ENCODE results near the gene GARS1.

GARS1 gene

DNA sequence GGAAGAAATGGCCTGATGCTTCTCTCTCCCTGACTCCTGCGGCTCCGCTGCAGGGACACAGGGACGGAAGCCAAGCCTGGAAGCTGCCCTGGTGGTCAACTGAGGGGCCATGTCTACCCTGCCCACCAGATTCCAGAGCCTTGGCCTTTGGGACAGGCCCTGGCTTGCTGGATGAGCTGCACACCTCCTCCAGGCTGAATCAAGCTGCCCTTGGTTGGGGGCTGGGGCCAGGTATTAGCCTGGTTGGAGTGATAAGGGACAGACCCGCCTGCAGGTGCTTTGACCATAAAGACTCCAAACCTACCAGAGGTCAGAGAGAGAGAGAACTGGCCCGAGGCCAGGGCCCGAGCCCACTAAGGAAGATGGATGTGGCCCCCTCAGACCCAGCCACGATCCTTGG lies 57.5 kb downstream of the GARS1 start:
- no peaks in the 10 kb centered on the region for H3K9me3 ChIP-seq (ENCODE audit: low read depth, low read length)
- no peak overlapping the region for H3K4me3 ChIP-seq
- TF ChIP-seq FOXP2 (optimal IDR thresholded peaks at IDR 0.05; ENCODE audit: control extremely low read depth, extremely low read length, insufficient read depth): no peak
- TF ChIP-seq POLR2AphosphoS5 (IDR thresholded peaks at IDR 0.05; ENCODE audit: borderline replicate concordance, low read depth, low read length): no peak
- TF ChIP-seq EZH2 (IDR thresholded peaks at IDR 0.05): no peak
- H3K9ac ChIP-seq (ENCODE audit: insufficient read length): no peak overlapping the region
- H3K36me3 ChIP-seq (ENCODE audit: insufficient read depth, low read length): no peaks in the 10 kb centered on the region
- no peak overlapping the region for H3K27ac ChIP-seq
- no peak for DNase-seq (ENCODE audit: low read depth, low spot score)

DNA sequence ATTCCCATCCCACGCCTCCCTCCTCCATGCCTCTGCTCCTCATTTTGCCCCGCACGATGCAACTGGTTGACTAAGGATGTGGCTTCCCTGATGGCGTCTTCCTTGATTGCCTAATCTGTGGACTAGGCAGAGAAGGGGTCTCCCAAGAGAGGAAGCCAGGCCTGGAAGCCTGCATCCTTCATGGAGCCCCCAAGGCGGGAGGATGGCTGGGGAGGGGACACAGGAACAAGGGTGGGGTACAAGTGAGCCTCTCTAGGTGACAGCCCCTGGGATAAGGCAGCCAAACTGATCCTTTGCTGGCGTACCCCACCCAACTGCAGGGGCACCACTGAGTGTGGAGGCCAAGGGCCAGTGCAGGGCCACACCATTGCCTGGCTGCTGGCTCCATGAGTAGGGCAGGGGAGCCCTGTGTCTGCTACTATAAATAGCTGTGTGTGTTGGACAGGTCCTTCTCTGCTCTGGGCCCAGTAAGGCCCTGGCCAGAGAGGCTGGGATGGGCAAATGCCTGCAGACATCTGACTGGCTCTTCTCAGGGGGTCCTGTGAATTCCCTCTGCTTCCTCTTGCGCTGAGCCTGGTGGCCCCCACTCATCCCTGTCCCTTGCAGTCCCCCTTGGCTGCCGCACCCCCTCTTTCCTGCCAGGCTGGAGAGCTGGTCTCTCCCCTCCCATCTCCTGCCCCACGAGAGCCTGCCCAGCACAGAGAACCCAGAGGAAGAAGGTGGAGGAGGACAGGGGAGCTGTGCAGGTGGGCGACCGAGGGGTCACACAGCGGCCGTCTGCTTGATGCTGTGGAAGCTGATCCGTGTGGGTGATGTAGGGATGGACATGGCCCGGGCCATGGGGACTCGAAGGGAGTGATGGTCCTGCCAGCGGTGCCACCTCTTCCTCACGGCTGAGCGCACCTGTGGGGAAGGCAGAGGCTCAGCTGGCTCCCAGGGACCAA lies 58.3 kb downstream of the GARS1 start:
- no peak overlapping the region for H3K4me3 ChIP-seq
- no peaks in the 10 kb centered on the region for H3K9me3 ChIP-seq (ENCODE audit: low read depth, low read length)
- DNase-seq (ENCODE audit: low read depth, low spot score): no peak
- H3K36me3 ChIP-seq (ENCODE audit: insufficient read depth, low read length): no peaks in the 10 kb centered on the region
- TF ChIP-seq EZH2 (IDR thresholded peaks at IDR 0.05) (no peak), FOXP2 (optimal IDR thresholded peaks at IDR 0.05; ENCODE audit: control extremely low read depth, extremely low read length, insufficient read depth) (no peak), POLR2AphosphoS5 (IDR thresholded peaks at IDR 0.05; ENCODE audit: borderline replicate concordance, low read depth, low read length) (no peak)
- no peak overlapping the region for H3K9ac ChIP-seq (ENCODE audit: insufficient read length)
- H3K27ac ChIP-seq: no peak overlapping the region

DNA sequence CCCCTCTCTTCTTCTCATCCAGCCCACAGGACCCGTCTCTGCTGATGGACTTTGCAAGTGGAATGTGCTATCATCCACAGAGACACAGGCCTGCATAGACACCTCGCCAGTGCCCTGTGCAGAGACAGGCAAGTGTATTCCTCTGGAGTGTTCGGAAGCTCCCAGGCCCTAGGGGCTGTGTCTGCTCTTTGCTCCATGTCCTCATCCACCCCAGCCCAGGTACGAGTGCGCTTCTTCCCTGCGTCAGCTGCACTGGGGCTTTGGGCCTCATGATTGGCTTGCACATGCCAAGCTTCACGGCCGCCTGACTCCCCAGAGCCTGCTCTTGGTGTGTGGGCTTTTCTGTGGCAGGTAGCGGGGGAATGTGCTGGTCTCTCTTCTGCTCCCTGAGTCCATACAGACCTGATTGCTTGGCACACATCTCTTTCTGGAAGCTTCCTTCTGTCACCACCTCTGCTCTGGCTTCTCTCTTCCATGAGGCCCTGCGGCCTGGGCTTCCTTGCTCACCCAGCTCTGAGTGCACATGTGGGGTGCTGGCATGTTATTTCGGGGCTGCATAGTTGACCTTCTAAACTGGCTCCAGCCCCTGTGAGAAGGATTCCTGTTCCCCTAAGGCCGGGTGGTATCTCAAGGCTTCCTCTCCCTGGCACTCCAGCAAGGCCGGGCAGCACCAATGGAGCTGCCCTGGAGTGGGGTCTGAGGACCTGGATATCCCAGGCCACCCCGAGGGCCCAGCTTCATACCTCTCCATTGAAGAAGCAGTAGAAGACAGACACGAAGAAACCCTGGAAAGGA lies 59.8 kb downstream of the GARS1 start:
- H3K4me3 ChIP-seq: no peak overlapping the region
- no peaks in the 10 kb centered on the region for H3K36me3 ChIP-seq (ENCODE audit: insufficient read depth, low read length)
- no peak overlapping the region for H3K27ac ChIP-seq
- no peaks in the 10 kb centered on the region for H3K9me3 ChIP-seq (ENCODE audit: low read depth, low read length)
- TF ChIP-seq FOXP2 (optimal IDR thresholded peaks at IDR 0.05; ENCODE audit: control extremely low read depth, extremely low read length, insufficient read depth) (no peak), EZH2 (IDR thresholded peaks at IDR 0.05) (no peak), POLR2AphosphoS5 (IDR thresholded peaks at IDR 0.05; ENCODE audit: borderline replicate concordance, low read depth, low read length) (no peak)
- H3K9ac ChIP-seq (ENCODE audit: insufficient read length): no peak overlapping the region
- DNase-seq (ENCODE audit: low read depth, low spot score): no peak

DNA sequence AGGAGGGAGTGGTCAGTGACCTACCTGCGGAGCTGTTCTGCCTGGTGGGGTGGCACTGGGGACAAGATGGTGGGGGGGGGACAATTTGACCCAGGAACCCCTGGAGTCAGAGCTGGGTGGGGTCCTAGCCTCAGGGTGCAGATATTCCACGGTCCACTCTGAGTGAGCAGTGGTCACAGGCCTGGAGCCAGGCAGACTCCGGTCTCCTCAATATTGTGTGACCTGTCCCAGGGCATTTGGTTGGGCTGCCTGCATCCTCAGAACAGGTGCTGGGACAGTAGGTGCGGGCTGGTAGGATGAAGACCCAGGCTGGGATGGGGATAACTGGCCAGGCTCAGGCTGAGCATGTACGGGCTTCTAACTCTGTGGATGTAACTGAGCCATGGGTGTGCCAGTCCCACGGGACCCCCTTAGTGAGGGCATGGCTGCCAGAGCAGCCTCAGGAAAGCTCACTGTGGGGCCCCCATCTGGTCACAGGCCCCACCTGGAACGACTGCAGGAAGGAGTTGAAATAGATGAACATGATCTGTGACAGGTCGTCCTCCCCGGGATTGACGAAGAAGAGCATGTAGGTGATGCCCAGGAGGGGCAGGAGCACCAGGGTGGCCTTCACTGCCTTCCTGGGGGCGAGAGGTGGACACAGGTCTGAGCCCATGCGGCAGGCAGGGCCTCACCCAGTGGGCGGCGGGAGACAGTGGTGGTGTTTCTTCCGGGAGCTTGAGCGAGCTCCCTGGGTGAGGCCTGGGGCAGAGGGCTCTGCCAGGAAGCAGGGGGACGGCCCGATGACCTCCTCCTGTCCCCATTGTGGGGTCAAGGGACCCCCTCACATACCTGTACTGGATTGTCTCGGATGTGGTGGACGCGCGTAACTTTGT lies 60.7 kb downstream of the GARS1 start:
- DNase-seq (ENCODE audit: low read depth, low spot score): no peak
- Histone ChIP-seq H3K9me3 (ENCODE audit: low read depth, low read length) (no peaks in the 10 kb centered on the region), H3K27ac (no peak overlapping the region), H3K36me3 (ENCODE audit: insufficient read depth, low read length) (no peaks in the 10 kb centered on the region), H3K9ac (ENCODE audit: insufficient read length) (no peak overlapping the region), H3K4me3 (no peak overlapping the region)
- TF ChIP-seq POLR2AphosphoS5 (IDR thresholded peaks at IDR 0.05; ENCODE audit: borderline replicate concordance, low read depth, low read length): no peak
- TF ChIP-seq EZH2 (IDR thresholded peaks at IDR 0.05): no peak
- no peak for TF ChIP-seq FOXP2 (optimal IDR thresholded peaks at IDR 0.05; ENCODE audit: control extremely low read depth, extremely low read length, insufficient read depth)

DNA sequence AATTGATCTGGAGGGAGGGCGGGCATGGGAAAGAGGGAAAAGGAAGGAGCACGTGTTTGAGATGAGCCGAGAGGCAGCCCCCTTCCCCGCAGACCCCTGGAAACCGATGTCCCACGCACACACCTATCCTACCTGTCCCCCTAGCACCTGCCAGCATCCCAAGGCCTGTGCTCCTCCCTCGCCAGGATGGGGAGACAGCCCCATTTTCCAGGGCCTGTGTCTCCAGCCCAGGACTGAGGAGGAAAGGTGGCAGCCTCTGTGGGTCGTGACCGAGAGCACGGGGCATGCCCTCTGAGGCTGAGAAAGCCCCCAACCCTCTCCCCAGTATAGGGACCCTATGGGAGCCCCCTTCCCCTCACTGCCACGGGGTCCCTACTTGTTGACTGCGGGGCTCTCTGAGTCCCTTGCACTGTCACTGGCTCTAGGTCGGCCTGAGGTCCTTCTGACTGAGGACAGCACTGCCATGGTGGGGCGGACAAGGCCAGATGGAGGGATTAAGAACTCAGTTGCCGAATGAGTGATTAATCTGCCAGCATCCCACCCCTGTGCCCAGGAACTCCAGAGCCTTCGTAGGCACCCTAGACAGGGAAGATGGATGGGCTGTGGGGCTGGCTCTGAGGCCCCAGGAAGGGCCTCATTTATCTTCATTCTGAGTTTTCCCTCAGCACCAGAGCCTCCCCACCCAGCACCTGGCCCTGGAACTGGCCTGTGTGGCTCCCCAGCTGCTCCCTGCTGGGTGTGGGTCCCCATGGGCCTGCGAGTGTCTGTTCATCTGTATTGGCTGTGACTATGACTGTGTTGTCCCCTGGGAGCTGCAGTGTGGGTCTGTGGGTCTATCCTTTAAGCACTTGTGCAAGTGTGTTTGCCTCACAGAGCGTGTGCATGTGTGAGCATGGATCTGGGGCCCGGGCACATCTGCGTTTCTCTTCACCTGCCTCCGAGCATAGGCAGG lies 61.6 kb downstream of the GARS1 start:
- DNase-seq (ENCODE audit: low read depth, low spot score): no peak

DNA sequence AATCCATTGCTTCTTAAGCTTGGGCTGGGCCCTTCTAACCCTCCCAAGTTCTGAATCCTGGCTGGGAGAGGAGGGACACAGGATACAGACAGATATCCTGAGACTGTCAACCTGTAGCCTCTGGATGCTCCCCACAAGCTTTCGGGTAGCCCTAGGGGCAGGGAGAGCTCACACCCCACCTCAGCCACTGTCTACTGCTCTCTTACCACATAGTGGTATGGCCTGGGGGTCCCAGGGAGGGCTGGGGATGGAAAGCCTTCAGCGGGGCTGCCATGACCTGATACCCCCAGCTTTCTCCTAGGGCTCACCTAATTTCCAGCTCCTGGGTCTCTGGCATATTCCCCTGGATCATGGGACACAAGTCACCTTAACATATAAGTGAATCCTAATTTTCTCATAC lies 62.5 kb downstream of the GARS1 start:
- TF ChIP-seq POLR2AphosphoS5 (IDR thresholded peaks at IDR 0.05; ENCODE audit: borderline replicate concordance, low read depth, low read length) (no peak), EZH2 (IDR thresholded peaks at IDR 0.05) (no peak), FOXP2 (optimal IDR thresholded peaks at IDR 0.05; ENCODE audit: control extremely low read depth, extremely low read length, insufficient read depth) (no peak)
- no peaks in the 10 kb centered on the region for H3K36me3 ChIP-seq (ENCODE audit: insufficient read depth, low read length)

More for the DNA sequence above, 61.6 kb downstream of the GARS1 start:
- TF ChIP-seq POLR2AphosphoS5 (IDR thresholded peaks at IDR 0.05; ENCODE audit: borderline replicate concordance, low read depth, low read length) (no peak), FOXP2 (optimal IDR thresholded peaks at IDR 0.05; ENCODE audit: control extremely low read depth, extremely low read length, insufficient read depth) (no peak), EZH2 (IDR thresholded peaks at IDR 0.05) (no peak)
- no peak overlapping the region for H3K9ac ChIP-seq (ENCODE audit: insufficient read length)
- H3K4me3 ChIP-seq: no peak overlapping the region
- H3K27ac ChIP-seq: no peak overlapping the region
- no peaks in the 10 kb centered on the region for H3K9me3 ChIP-seq (ENCODE audit: low read depth, low read length)
- no peaks in the 10 kb centered on the region for H3K36me3 ChIP-seq (ENCODE audit: insufficient read depth, low read length)

DNA sequence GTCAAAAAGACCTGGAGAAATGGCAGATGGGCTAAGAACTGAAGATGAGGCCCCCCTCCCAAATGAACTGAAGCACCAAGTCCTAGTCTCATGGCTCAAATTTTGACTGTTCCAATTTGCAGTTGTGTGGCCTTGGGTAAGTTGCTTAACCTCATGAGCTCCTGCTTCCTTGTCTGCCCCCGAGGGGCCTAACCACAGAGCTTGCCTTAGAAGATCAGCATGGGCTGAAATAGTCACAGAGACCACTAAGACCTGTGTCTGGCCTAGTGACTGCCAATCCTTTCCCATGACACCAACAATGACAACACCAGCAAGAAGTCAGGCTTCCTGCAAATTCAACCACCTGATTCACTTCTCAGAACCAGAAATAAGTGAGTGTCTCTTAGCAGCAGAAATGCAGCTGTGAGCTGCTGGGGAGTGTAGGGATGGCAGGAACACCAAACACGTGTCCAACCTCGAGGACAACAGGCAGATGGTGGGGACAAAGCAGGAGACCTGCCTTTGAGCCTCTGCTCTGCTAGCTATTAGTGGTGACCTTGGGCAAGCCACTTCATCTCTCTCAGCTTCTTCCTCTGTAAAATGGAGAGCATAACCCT lies 63.9 kb downstream of the GARS1 start:
- TF ChIP-seq FOXP2 (optimal IDR thresholded peaks at IDR 0.05; ENCODE audit: control extremely low read depth, extremely low read length, insufficient read depth): no peak
- TF ChIP-seq POLR2AphosphoS5 (IDR thresholded peaks at IDR 0.05; ENCODE audit: borderline replicate concordance, low read depth, low read length): no peak
- no peak for TF ChIP-seq EZH2 (IDR thresholded peaks at IDR 0.05)
- DNase-seq (ENCODE audit: low read depth, low spot score): no peak
- H3K4me3 ChIP-seq: no peak overlapping the region
- no peak overlapping the region for H3K27ac ChIP-seq
- no peaks in the 10 kb centered on the region for H3K9me3 ChIP-seq (ENCODE audit: low read depth, low read length)
- H3K36me3 ChIP-seq (ENCODE audit: insufficient read depth, low read length): no peaks in the 10 kb centered on the region
- no peak overlapping the region for H3K9ac ChIP-seq (ENCODE audit: insufficient read length)

More for the DNA sequence above, 62.5 kb downstream of the GARS1 start:
- no peak overlapping the region for H3K4me3 ChIP-seq
- DNase-seq (ENCODE audit: low read depth, low spot score): no peak
- H3K9ac ChIP-seq (ENCODE audit: insufficient read length): no peak overlapping the region
- H3K9me3 ChIP-seq (ENCODE audit: low read depth, low read length): no peaks in the 10 kb centered on the region
- H3K27ac ChIP-seq: no peak overlapping the region

Measured in SK-N-MC (cell line).